Stimulated activated CD8-positive, alpha-beta memory T cell treated with anti-CD3 and anti-CD28 coated beads, Interleukin-12 subunit alpha, Interleukin-12 subunit beta, amount 100 ng/mL, for 4 hours (primary cell): ENCODE data around the gene RDH13.

ENCODE experiments used
- DNase-seq: peaks from one replicate; pipeline ENCODE4 v3.0.0-alpha.2; 2020; ENCODE audit warnings: low read depth

The RDH13 gene

GRCh38 chr19:55091955-55092354, 29.0 kb upstream of the RDH13 start:
- no peak for DNase-seq

GRCh38 chr19:55091126-55091910, 28.4 kb upstream of the RDH13 start:
- DNase-seq, result no peak

GRCh38 chr19:55090564-55090963, 27.6 kb upstream of the RDH13 start:
- no peak for DNase-seq

DNA sequence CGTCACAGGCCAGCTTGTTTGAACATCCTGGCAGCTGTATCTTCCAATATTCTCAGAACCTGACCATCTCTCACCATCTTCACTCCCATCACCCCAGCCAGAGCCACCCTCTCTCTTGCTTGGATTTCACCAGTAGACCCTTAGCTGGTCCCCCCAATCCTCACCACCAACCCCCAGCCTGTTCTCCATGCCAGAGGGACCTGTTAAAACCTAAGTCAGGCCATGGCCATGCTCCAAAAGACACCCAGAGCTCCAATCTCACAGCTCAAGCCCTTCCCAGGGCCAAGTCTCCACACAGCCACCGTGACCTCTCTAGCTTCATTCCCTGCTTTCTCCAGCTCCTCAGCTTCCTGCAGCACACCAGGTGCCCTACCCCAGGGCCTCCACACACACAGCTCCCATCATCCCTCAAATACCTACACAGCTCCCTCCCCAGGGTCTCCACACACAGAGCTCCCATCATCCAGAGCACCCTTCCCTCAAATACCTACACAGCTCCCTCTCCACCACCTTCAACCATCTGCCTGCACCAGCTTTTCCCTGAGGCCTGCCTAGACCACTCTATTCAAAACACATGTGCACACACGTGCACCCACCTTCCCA, 26.5 kb upstream of the RDH13 start:
- no peak for DNase-seq

- DNase-seq, result peak; percentile 43
Observed at GRCh38 chr19:55088543-55089341, 25.8 kb upstream of the RDH13 start.

- DNase-seq, result no peak
Observed at GRCh38 chr19:55088021-55088451, 25.1 kb upstream of the RDH13 start.

- DNase-seq, result no peak
Observed at GRCh38 chr19:55087542-55087901, 24.6 kb upstream of the RDH13 start.

GRCh38 chr19:55086730-55087541, 24.0 kb upstream of the RDH13 start:
- DNase-seq, result no peak

DNA sequence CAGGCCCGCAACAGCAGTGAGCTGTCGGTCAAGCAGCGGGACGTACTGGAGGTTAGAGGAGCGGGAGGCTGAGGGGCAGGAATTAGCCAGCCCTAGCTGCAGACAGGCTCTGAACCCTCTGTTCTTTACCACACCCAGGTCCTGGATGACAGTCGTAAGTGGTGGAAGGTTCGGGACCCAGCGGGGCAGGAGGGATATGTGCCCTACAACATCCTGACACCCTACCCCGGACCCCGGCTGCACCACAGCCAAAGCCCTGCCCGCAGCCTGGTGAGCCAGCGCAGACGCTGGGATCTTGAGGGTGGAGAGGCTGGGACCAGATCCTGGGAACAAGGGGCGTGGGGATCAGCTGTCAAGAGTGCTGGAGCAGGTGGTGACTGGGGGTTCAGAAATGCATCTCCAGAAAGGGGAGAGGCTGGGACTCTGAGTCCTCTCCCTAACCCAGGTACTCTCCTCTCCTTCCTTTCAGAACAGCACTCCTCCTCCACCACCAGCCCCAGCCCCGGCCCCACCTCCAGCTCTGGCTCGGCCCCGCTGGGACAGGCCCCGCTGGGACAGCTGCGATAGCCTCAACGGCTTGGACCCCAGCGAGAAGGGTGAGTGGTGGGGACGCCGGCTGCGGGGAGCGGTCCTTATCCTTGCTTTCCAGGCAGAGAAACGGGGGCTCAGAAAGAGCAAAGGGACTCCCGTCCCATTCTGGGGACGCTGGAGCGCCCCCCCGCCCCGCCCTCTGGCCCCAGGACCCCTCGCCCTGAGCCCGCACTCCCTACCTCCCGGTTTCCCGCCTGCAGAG, 23.2 kb upstream of the RDH13 start:
- DNase-seq, result no peak

DNA sequence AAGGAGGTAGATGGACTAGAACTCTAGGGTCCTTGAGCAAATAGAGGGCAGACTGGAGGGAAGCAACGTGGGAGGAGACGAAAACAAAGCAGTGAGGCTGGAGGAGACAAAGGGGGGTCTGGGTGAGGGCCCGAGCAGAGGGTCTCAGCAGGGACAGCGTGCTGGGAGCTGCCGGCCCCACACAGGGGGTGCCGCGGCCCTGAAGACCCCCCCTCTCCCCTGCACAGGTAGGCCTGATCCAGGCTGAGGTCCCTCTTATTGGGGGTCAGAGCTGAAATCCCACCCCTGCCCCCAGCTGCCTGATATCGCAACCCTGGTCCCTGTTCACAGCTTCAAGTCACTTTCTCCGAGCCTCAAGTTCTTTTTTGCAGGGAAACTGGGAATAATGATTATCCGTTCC, 21.5 kb upstream of the RDH13 start:
- no peak for DNase-seq

DNA sequence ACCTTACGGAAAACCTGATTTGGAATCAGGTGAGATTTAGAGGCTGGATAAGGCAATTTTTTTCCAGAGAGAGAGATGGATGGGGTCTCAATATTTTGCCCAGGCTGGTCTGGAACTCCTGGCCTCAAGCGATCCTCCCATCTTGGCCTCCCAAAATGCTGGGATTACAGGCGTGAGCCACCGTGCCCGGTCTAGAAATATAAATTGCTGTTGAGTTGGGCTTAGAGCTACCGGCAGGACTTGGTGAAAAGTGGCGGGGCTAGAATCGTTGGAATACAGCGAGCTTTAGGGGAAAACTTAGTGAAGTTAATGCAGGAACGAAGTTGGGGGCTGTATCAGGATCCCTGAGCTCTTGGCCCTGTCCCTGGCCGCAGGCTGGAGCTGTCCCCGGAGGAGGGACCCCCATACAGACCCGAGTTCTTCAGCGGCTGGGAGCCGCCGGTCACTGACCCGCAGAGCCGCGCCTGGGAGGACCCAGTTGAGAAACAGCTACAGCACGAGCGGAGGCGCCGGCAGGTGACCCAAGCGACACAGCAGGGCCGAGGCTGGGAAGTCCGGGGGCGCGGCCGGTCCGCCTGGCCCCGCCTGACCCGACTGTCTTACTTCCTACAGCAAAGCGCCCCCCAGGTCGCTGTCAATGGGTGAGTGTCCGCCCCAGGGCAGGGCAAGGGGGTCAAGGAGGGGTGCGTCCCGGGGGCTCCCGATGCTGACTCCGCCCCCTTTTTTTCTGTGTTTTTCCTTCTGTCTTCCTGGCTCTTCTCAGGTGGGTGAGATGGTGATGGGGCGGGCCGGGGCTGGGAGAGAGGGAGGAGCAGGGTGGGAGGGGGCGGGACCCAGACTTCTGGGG, 20.3 kb upstream of the RDH13 start:
- no peak for DNase-seq

GRCh38 chr19:55082020-55082851, 19.3 kb upstream of the RDH13 start:
- no peak for DNase-seq

- DNase-seq, result no peak
Observed at GRCh38 chr19:55081770-55082019, 18.7 kb upstream of the RDH13 start.

DNA sequence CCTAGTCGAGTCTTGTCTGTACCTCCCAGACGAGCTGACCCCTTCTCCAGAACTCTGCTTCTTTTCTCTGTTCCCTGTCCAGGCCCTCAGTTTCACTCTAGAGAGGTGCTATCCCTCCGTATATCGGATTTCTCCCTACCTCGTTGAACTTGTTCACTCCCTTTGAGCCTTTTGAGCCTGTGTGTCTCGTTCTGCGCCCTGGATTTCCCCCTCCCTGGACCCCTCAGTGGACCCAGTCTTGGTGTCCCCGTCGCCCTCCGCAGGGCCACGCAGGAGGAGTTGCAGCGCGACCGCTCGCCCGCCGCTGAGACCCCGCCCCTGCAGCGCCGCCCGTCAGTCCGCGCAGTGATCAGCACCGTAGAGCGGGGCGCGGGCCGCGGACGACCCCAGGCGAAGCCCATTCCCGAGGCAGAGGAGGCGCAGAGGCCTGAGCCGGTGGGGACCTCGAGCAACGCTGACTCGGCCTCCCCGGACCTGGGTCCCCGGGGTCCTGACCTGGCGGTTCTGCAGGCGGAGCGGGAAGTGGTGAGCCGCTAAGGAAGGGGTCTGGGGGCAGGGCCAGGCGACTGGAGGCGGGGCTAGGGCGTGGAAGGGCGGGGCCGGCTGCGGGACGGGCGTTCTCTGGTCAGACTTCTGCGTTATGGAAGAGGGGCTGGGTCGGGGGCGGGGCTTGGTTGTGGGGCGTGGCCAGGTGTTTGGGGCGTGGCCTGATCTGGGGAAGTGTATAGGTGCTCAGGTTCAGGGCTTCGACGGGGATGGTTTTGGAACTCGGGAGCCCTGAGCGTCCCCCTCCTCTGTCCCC, 18.2 kb upstream of the RDH13 start:
- peak; percentile 73 for DNase-seq

GRCh38 chr19:55080121-55080967, 17.4 kb upstream of the RDH13 start:
- DNase-seq, result no peak

- no peak for DNase-seq
Observed at GRCh38 chr19:55079400-55080038, 16.6 kb upstream of the RDH13 start.

DNA sequence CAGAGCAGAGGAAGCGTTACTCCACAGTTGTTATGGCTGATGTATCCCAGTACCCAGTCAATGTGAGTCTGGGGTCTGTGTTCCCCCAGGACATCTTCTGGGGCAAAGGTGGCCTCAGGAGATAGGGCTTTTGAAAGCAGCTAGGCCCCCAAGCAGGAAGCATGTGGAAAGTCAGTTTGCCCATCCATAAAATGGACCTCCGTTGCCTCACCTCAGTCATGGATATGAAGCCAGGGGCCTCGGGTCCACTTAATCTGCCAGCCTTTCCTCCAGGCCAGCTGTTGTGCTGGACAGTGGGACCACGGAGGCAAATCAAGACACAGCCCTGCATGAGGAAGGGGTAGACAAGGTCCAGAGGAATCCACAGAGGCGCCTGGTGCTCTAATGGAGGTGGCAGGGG, 16.0 kb upstream of the RDH13 start:
- DNase-seq, result no peak

- no peak for DNase-seq
Observed at GRCh38 chr19:55077106-55077505, 14.2 kb upstream of the RDH13 start.
